Testis (tissue), 2 donors: ENCODE measurements around the gene ATP13A1.
"Not testable (repeated sequence)": the region's sequence is repeated elsewhere in the genome, so short reads cannot be mapped to it uniquely, and the experiment has no call there.

Experiments used
- POLR2A ChIP-seq: fragments of 450-650 bp; IDR thresholded peaks from one replicate; pipeline ENCODE4 v1.6.1; 2017; ENCODE audit warnings: antibody characterized with exemption, mild to moderate bottlenecking, moderate library complexity
- TF ChIP-seq, protein P1 (sequence below), 3 experiments: fragments of 450-650 bp in 2 of 3; fragments of 200-600 bp in 1 of 3; sonication (generic) in 1 of 3; IDR thresholded peaks; one replicate each; pipeline ENCODE4 v1.5.1; 2016 to 2019; ENCODE audit warnings: antibody characterized with exemption in 3 of 3, mild to moderate bottlenecking in 2 of 3, moderate library complexity in 1 of 3

- TF ChIP-seq, protein P1, sequence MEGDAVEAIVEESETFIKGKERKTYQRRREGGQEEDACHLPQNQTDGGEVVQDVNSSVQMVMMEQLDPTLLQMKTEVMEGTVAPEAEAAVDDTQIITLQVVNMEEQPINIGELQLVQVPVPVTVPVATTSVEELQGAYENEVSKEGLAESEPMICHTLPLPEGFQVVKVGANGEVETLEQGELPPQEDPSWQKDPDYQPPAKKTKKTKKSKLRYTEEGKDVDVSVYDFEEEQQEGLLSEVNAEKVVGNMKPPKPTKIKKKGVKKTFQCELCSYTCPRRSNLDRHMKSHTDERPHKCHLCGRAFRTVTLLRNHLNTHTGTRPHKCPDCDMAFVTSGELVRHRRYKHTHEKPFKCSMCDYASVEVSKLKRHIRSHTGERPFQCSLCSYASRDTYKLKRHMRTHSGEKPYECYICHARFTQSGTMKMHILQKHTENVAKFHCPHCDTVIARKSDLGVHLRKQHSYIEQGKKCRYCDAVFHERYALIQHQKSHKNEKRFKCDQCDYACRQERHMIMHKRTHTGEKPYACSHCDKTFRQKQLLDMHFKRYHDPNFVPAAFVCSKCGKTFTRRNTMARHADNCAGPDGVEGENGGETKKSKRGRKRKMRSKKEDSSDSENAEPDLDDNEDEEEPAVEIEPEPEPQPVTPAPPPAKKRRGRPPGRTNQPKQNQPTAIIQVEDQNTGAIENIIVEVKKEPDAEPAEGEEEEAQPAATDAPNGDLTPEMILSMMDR (IDR thresholded peaks at IDR 0.05), result not testable (repeated sequence)
- not testable (repeated sequence) for TF ChIP-seq POLR2A
Measured at GRCh38 chr19:19606686-19607085, 56.8 kb downstream of the ATP13A1 start.
